Suprapubic skin (tissue), 3 donors: ENCODE data around the gene CACNA2D1.

Source experiments
- POLR2A ChIP-seq, 2 donors: fragments of 450-650 bp; IDR thresholded peaks; one replicate each; pipeline ENCODE4 v1.6.1; 2017; ENCODE audit warnings: antibody characterized with exemption in 2 of 2, mild to moderate bottlenecking in 2 of 2, moderate library complexity in 2 of 2
- TF ChIP-seq, protein P1 (sequence below), 2 donors: fragments of 200-600 bp in 1 of 2; fragments of 450-650 bp in 1 of 2; sonication (generic) in 1 of 2; IDR thresholded peaks; one replicate each; pipeline ENCODE4 v1.5.1; 2016 to 2019; ENCODE audit warnings: antibody characterized with exemption in 2 of 2, mild to moderate bottlenecking in 1 of 2, moderate library complexity in 1 of 2

DNA sequence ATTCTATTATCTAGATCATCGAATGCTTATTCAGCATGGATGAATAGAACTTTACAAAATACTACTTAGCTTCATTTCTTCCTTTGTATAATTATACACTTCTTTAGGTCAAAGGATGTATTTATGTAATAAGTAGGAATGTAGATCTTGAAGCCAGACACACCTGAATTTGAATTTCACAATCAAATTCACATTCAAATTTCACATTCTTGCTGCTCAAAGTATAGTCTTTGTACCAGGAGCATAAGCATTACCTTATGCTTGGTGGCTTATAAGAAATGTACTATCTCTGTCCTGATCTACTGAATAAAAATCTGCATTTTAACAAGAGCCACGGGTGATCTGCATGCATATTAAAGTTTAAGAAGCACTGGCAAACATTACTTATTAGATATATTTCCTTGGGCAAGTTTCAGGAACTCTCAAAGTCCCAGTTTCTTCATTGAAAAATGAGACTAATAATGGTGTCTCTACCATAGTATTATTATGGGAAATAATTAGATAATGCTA, 112.8 kb downstream of the CACNA2D1 start:
- TF ChIP-seq, protein P1, sequence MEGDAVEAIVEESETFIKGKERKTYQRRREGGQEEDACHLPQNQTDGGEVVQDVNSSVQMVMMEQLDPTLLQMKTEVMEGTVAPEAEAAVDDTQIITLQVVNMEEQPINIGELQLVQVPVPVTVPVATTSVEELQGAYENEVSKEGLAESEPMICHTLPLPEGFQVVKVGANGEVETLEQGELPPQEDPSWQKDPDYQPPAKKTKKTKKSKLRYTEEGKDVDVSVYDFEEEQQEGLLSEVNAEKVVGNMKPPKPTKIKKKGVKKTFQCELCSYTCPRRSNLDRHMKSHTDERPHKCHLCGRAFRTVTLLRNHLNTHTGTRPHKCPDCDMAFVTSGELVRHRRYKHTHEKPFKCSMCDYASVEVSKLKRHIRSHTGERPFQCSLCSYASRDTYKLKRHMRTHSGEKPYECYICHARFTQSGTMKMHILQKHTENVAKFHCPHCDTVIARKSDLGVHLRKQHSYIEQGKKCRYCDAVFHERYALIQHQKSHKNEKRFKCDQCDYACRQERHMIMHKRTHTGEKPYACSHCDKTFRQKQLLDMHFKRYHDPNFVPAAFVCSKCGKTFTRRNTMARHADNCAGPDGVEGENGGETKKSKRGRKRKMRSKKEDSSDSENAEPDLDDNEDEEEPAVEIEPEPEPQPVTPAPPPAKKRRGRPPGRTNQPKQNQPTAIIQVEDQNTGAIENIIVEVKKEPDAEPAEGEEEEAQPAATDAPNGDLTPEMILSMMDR (IDR thresholded peaks at IDR 0.05) = no peak
- no peak for TF ChIP-seq POLR2A (IDR thresholded peaks at IDR 0.05)
